Measurements from ENCODE around the gene MTERF4.

MTERF4 gene

GRCh38 chr2:241072553-241073165, 29.4 kb downstream of the MTERF4 start:
- DNase-seq (ENCODE audit: insufficient read length, low spot score) (no peak), FAIRE-seq (no peak)

DNA sequence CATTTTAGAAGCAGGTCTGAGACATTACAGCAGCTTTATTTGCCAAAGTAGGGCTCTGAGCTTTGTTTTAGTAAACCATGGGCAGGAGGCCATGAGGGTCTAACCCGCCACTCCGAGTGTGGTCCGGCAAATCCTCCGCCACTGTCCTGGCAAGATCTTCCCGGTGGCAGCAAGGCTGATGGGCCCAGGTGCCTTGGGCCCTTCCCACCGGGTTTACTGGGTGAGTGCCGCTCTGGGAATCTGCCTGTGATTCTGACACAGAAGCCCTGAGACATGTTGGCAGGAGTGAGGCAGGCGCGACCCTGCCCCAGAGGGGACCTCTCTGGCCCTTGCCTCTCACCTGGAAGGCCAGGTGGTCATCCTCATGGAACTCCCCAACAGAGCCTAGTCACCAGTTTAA, 29.9 kb downstream of the MTERF4 start:
- FAIRE-seq (no peak), DNase-seq (ENCODE audit: insufficient read length, low spot score) (no peak)
- TF ChIP-seq PAX5 (IDR thresholded peaks at IDR 0.05; ENCODE audit: insufficient read depth, low read length, severe bottlenecking) = no peak
- no peak for TF ChIP-seq POU2F2 (IDR thresholded peaks at IDR 0.05; ENCODE audit: low read depth, low read length)
- no peak for TF ChIP-seq POLR2AphosphoS5 (IDR thresholded peaks at IDR 0.05; ENCODE audit: low read depth, low read length)
- no peak for TF ChIP-seq TAF1 (IDR thresholded peaks at IDR 0.05; ENCODE audit: low read depth, low read length)
- no peak for TF ChIP-seq SPI1 (IDR thresholded peaks at IDR 0.05; ENCODE audit: low read depth, low read length)

More at GRCh38 chr2:241072553-241073165, 29.4 kb downstream of the MTERF4 start:
- TF ChIP-seq PAX5 (IDR thresholded peaks at IDR 0.05; ENCODE audit: insufficient read depth, low read length, severe bottlenecking) = no peak
- TF ChIP-seq POLR2A (IDR thresholded peaks at IDR 0.05; ENCODE audit: low read depth, low read length) = no peak
- TF ChIP-seq SPI1 (IDR thresholded peaks at IDR 0.05; ENCODE audit: low read depth, low read length) = no peak
- TF ChIP-seq POLR2AphosphoS5 (IDR thresholded peaks at IDR 0.05; ENCODE audit: low read depth, low read length) = no peak
- TF ChIP-seq POU2F2 (IDR thresholded peaks at IDR 0.05; ENCODE audit: low read depth, low read length) = no peak
- no peak for TF ChIP-seq TAF1 (IDR thresholded peaks at IDR 0.05; ENCODE audit: low read depth, low read length)

GRCh38 chr2:241071677-241072111, 30.4 kb downstream of the MTERF4 start:
- DNase-seq (ENCODE audit: insufficient read length, low spot score) = no peak
- no peak for TF ChIP-seq POLR2AphosphoS5 (IDR thresholded peaks at IDR 0.05; ENCODE audit: low read depth, low read length)
- no peak for TF ChIP-seq TAF1 (IDR thresholded peaks at IDR 0.05; ENCODE audit: low read depth, low read length)
- FAIRE-seq = no peak

DNA sequence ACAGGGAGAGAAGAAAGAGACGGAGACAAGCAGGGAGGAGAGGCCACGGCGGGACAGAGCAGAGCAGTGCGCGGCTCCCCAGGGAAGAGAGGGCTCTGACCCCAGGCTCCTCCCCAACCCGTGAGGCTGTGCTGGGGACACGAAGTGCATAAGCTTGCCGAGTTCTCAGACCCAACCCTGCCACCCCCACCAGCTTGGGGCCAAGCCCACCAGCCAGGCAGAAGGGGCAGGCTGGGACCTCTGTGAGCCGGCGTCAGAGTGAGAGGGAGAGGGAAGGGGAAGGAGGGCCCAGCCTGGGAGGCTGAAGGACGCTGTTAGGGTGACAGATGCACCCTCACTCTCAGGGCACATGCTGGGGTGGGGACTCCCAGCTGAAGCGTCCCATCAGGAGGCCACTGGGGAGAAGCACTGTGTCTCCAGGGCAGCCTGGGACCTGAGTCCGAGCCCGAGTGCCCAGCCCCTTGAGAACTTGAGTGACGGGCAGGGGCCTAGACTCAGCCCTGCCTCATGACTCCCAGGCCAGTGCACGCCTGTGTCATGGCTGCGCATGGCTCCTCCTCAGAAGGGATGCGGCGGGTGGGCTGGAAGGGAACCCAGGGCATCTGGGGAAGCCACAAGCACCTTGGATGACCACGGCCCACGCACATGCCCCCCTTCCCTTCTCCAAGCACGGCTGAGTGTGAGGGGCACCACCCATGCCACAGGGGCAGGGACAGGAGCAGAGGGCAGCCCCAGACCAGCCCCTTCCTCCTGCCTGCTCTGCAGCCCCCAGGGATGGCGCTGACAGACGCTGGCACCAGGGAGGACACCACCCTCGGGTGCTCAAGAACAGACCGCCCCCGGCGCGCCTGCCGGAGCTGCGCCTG, 31.0 kb downstream of the MTERF4 start:
- FAIRE-seq (no peak), DNase-seq (ENCODE audit: insufficient read length, low spot score) (no peak)
- TF ChIP-seq POLR2A (IDR thresholded peaks at IDR 0.05; ENCODE audit: low read depth, low read length) = no peak

- TF ChIP-seq TAF1 (IDR thresholded peaks at IDR 0.05; ENCODE audit: low read depth, low read length) (no peak), PAX5 (IDR thresholded peaks at IDR 0.05; ENCODE audit: insufficient read depth, low read length, severe bottlenecking) (no peak), POU2F2 (IDR thresholded peaks at IDR 0.05; ENCODE audit: low read depth, low read length) (no peak), SPI1 (IDR thresholded peaks at IDR 0.05; ENCODE audit: low read depth, low read length) (no peak), POLR2AphosphoS5 (IDR thresholded peaks at IDR 0.05; ENCODE audit: low read depth, low read length) (no peak), POLR2A (IDR thresholded peaks at IDR 0.05; ENCODE audit: low read depth, low read length) (no peak)
- FAIRE-seq (no peak), DNase-seq (ENCODE audit: insufficient read length, low spot score) (no peak)
Observed at GRCh38 chr2:241070361-241070760, 31.7 kb downstream of the MTERF4 start.

DNA sequence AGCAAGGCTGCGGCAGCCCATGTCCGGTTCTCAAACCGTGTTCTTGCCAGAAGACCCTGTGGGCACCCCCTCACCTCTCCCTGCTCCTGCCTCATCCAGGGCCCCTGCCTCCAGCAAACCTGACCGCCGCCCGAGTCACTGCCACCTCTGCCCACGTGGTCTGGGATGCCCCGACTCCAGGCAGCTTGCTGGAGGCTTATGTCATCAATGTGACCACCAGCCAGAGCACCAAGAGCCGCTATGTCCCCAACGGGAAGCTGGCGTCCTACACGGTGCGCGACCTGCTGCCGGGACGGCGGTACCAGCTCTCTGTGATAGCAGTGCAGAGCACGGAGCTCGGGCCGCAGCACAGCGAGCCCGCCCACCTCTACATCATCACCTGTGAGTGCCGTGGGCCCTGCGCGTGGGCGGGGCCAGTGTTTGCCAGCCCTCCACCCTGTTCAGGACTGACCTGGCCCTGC, 32.2 kb downstream of the MTERF4 start:
- DNase-seq (ENCODE audit: insufficient read length, low spot score) = no peak

DNA sequence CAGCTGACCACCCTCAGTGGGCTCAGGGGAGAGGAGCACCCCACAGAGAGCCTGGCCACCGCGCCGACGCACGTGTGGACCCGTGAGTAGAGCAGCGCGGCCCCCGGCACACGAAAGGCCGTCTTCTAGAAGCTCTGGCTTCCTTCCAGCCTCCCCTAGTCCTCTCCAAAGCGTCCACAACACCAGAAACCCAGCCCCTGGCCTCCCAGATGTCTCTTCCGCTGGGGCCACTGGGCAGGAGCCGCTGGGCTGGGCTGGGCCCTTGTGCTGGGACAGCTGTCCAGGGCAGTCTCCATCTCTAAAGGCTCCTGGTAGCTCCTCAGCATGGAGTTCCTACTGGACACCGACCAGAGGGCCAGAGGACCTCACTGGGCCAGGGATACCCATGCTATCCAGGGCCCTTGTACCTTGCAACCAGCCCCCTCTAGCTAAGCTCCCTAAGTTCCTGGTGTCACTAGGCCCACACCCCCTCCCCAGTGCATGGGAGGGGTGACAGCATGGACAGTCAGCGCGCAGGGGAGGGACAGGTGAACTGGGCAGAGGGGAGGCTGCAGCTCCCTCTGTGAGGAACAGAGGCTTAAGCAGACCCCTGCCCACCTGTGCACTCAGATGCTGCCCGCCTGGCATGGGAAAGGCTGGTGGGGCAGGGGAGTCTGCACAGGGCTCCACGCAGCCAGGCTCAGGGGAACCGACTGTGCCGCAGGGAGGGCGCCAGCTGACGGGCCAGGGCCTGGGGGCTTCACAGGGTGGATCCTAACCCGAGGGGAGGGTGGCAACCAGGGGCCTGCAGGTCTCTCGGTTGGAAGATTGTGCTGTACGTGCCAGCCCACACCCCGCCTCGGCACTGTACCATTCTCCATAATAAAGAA, 32.9 kb downstream of the MTERF4 start:
- TF ChIP-seq POU2F2 (IDR thresholded peaks at IDR 0.05; ENCODE audit: low read depth, low read length) = no peak
- TF ChIP-seq SPI1 (IDR thresholded peaks at IDR 0.05; ENCODE audit: low read depth, low read length) = no peak
- TF ChIP-seq PAX5 (IDR thresholded peaks at IDR 0.05; ENCODE audit: insufficient read depth, low read length, severe bottlenecking) = no peak
- no peak for TF ChIP-seq POLR2AphosphoS5 (IDR thresholded peaks at IDR 0.05; ENCODE audit: low read depth, low read length)
- no peak for TF ChIP-seq TAF1 (IDR thresholded peaks at IDR 0.05; ENCODE audit: low read depth, low read length)
- no peak for TF ChIP-seq POLR2A (IDR thresholded peaks at IDR 0.05; ENCODE audit: low read depth, low read length)
- DNase-seq (ENCODE audit: insufficient read length, low spot score) (no peak), FAIRE-seq (no peak)

More for the DNA sequence above, 32.2 kb downstream of the MTERF4 start:
- TF ChIP-seq POLR2AphosphoS5 (IDR thresholded peaks at IDR 0.05; ENCODE audit: low read depth, low read length) = no peak
- no peak for TF ChIP-seq TAF1 (IDR thresholded peaks at IDR 0.05; ENCODE audit: low read depth, low read length)
- TF ChIP-seq POU2F2 (IDR thresholded peaks at IDR 0.05; ENCODE audit: low read depth, low read length) = no peak
- TF ChIP-seq POLR2A (IDR thresholded peaks at IDR 0.05; ENCODE audit: low read depth, low read length) = no peak
- TF ChIP-seq SPI1 (IDR thresholded peaks at IDR 0.05; ENCODE audit: low read depth, low read length) = no peak
- TF ChIP-seq PAX5 (IDR thresholded peaks at IDR 0.05; ENCODE audit: insufficient read depth, low read length, severe bottlenecking) = no peak
- no peak for FAIRE-seq

- TF ChIP-seq POLR2A (IDR thresholded peaks at IDR 0.05; ENCODE audit: low read depth, low read length) (no peak), TAF1 (IDR thresholded peaks at IDR 0.05; ENCODE audit: low read depth, low read length) (no peak), POU2F2 (IDR thresholded peaks at IDR 0.05; ENCODE audit: low read depth, low read length) (no peak), PAX5 (IDR thresholded peaks at IDR 0.05; ENCODE audit: insufficient read depth, low read length, severe bottlenecking) (no peak), SPI1 (IDR thresholded peaks at IDR 0.05; ENCODE audit: low read depth, low read length) (no peak), POLR2AphosphoS5 (IDR thresholded peaks at IDR 0.05; ENCODE audit: low read depth, low read length) (no peak)
- DNase-seq (ENCODE audit: insufficient read length, low spot score) = no peak
- no peak for FAIRE-seq
Observed at GRCh38 chr2:241068136-241068941, 33.7 kb downstream of the MTERF4 start.
